GM13977 (cell line): ENCODE data around the gene LGMN.

Source experiments
- DNase-seq: peaks from one replicate; pipeline ENCODE4 v3.0.0; 2012; ENCODE audit warnings: low spot score
- in situ Hi-C: fragments of 300-500 bp; cut with MboI; formaldehyde crosslinking; loops from one replicate; pipeline ENCODE4 v1.12.0; 2022; ENCODE audit warnings: low sequenced_read_pairs, low pct_unique_long_range_greater_than_20kb, mixed read lengths, inconsistent platforms; ENCODE audit not compliant: unreplicated experiment
- TF ChIP-seq, protein P1 (sequence below): IDR thresholded peaks from 2 replicates; pipeline ENCODE4 v1.5.1; 2012; ENCODE audit warnings: mild to moderate bottlenecking, control low read depth; ENCODE audit not compliant: insufficient read depth; ENCODE audit errors: extremely low read depth, missing control alignments

LGMN gene

GRCh38 chr14:92677955-92678354 lies 70.5 kb downstream of the LGMN start:
- in situ Hi-C loops: loop anchor here (25.0 kb wide), 1 partner anchor 541 kb away; no protein-coding TSS in a partner anchor
- no peak for DNase-seq
- TF ChIP-seq, protein P1, sequence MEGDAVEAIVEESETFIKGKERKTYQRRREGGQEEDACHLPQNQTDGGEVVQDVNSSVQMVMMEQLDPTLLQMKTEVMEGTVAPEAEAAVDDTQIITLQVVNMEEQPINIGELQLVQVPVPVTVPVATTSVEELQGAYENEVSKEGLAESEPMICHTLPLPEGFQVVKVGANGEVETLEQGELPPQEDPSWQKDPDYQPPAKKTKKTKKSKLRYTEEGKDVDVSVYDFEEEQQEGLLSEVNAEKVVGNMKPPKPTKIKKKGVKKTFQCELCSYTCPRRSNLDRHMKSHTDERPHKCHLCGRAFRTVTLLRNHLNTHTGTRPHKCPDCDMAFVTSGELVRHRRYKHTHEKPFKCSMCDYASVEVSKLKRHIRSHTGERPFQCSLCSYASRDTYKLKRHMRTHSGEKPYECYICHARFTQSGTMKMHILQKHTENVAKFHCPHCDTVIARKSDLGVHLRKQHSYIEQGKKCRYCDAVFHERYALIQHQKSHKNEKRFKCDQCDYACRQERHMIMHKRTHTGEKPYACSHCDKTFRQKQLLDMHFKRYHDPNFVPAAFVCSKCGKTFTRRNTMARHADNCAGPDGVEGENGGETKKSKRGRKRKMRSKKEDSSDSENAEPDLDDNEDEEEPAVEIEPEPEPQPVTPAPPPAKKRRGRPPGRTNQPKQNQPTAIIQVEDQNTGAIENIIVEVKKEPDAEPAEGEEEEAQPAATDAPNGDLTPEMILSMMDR: no peak

- TF ChIP-seq, protein P1: no peak
- peak; percentile 92 for DNase-seq
- in situ Hi-C loops: loop anchor here (25.0 kb wide), 1 partner anchor 540 kb away; no protein-coding TSS in a partner anchor
Measured at GRCh38 chr14:92677087-92677668, 71.2 kb downstream of the LGMN start.

DNA sequence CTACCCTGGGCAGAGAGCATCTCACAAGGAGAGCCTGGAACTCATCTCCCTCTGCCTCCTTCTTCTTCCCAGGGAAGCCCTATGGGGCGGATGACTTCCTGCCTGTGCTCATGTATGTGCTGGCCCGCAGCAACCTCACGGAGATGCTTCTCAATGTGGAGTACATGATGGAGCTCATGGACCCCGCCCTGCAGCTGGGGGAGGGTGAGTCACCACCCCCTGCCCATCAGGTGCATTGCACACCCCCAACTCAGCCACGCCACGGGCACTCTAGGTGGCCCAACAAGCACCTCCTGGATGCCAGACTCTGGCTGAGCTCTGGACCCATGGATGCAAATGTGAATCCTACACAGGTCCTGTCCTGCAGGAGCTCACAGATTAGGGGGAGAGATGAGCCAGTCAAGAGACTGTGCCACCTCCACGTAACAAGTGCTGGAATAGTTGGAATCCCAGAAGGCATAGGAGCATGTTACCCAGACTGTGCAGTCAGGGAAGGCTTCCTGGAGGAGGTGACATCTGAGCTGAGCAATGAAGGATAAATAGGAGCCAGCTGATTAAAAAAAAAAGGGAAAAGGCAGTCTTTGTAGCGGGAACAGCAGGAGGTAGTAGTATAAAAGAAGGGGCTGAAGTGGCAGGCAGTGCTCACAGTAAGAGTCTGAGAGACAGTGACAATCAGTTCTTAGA lies 71.9 kb downstream of the LGMN start:
- in situ Hi-C loops: loop anchor here (25.0 kb wide), 1 partner anchor 539 kb away; no protein-coding TSS in a partner anchor
- DNase-seq: no peak

GRCh38 chr14:92675976-92676375 lies 72.5 kb downstream of the LGMN start:
- no peak for DNase-seq
- in situ Hi-C loops: loop anchor here (25.0 kb wide), 1 partner anchor 539 kb away; no protein-coding TSS in a partner anchor
- TF ChIP-seq, protein P1: peak; percentile 30

More for the DNA sequence above, 71.9 kb downstream of the LGMN start:
- TF ChIP-seq, protein P1: no peak

DNA sequence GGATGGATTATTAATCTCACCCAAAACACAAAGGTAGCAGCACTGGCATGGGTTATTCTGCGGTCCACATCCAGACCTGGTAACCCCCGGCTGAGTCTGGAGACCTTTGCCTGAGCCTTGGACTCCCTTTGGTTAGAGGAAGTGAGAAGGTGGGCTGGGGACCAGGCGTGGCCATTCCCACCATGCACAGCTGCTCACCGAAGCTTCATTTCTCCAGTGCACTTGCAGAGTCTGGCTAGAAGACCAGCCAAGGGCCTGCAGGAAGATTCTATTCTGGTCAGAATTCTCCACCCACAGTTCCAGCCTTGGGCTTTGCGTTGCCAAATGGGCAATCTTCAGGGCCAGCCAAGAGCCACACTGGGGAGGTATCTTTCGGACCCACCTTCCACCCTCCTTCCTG lies 73.0 kb downstream of the LGMN start:
- in situ Hi-C loops: loop anchor here (25.0 kb wide), 1 partner anchor 538 kb away; no protein-coding TSS in a partner anchor
- DNase-seq: no peak
- TF ChIP-seq, protein P1: no peak

DNA sequence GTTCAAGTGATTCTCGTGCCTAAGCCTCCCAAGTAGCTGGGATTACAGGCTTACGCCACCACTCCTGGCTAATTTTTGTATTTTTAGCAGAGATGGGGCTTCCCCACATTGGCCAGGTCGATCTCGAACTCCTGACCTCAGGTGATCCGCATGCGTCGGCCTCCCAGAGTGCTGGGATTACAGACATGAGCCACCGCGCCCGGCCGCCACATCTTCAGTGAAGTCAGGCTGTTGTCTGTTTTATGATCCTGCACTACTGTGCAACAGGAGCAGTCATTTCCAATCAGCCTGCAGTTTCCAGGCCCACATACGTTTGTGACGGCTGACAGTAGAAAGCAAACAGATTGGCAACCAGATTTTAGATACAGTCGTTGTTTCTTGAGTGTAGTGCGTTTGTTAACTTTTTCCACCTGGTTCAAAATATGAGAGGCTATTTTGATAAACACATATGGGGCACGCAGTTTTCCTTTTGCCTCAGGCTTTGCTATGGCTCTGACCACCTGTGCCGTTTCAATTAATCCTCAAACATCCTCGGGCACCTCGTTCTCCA lies 74.8 kb downstream of the LGMN start:
- in situ Hi-C loops: no loop called here
- DNase-seq: no peak
- TF ChIP-seq, protein P1: no peak
